HG03025 (cell line): ENCODE results near the gene CALHM4.
A peak's percentile ranks its signal among the peaks of the same experiment; 100 is the strongest.

ENCODE experiments used
- ATAC-seq: cut with Tn5 transposase; IDR thresholded peaks from one replicate; pipeline ENCODE4 v1.9.1; 2021; ENCODE audit warnings: mild to moderate bottlenecking, moderate library complexity; ENCODE audit not compliant: unreplicated experiment, low FRiP score

Gene CALHM4, protein sequence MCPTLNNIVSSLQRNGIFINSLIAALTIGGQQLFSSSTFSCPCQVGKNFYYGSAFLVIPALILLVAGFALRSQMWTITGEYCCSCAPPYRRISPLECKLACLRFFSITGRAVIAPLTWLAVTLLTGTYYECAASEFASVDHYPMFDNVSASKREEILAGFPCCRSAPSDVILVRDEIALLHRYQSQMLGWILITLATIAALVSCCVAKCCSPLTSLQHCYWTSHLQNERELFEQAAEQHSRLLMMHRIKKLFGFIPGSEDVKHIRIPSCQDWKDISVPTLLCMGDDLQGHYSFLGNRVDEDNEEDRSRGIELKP

DNA sequence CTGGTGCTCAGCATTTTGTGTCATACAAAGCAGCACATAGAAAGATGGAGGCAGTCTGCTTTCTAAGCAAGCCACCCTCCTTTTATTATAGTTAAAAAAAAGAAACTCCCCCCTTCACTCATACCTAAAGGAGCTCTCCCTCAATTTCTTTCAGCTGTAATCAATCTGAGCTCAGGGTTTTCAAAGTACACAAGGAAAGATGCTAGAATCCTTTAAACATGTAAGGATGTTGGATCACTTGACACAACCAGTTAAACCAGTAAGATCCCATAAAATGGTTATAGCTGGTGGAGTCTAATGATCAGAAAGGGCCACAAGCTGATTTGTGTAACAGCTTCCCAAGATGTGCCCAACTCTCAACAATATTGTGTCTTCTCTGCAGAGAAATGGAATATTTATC lies at the start of gene CALHM4:
CALHM4 (plus strand) TSS at position 301 of the 400 bp plus-strand sequence; CDS start at position 344, 43 bp downstream.
- ATAC-seq = no peak

DNA sequence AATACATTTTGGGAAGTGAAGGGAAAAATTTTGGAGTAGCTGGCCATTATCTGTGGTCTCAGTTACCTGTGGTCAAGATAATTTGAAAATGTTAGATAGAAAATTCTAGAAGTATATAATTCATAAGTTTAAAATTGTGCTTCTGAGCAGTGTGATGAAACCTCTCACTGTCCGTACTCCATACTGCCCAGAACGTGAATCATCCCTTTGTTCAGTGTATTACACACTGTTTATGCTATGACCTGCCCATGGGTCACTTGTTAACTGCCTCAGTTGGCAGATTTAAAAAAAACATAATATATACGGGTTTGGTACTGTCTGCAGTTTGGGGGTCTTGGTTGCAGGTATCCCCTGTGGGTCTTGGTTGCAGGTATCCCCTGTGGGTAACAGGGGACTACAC lies 46.2 kb upstream of the CALHM4 start:
- ATAC-seq = no peak

DNA sequence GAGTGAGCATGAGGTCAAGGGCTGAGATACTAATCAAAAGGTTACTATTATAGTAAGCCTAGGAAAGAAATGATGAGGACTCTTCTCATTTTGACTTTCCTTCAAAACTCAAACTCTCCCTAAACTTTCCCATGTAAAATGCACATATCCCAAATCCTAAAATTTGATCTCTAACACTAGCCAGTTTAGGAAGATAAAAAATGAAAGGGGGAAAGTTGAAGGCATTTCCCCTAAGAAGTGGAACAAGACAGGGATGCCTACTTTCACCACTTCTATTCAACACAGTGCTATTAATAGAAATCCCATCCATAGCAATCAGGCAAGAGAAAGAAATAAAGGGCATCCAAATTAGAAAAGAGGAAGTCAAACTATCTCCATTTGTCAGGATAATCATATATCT lies 45.0 kb upstream of the CALHM4 start:
- ATAC-seq = no peak

DNA sequence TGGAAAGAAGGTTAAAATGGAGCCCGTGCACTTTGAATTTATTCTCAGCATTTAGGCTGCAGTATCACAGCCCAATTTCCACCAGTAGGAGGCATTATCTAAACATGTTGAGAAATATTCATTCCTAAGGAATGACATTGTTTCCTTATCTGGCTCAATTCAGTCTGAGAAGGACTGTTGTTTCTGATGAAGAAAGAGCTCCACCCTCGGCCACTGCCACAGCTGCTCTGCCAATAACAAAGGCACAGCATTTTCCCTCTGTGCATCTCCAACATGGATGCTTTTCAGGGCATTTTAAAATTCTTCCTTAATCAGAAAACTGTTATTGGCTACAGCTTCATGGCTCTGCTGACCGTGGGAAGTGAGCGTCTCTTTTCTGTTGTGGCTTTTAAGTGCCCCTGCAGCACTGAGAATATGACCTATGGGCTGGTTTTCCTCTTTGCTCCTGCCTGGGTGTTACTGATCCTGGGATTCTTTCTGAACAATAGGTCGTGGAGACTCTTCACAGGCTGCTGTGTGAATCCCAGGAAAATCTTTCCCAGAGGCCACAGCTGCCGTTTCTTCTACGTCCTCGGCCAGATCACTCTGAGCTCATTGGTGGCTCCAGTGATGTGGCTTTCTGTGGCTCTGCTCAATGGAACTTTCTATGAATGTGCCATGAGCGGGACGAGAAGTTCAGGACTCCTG lies 42.0 kb upstream of the CALHM4 start, which contains the start of gene CALHM5:
CALHM5 (plus strand) TSS at position 216 of the 687 bp plus-strand sequence; CDS start at position 274, 58 bp downstream.
- no peak for ATAC-seq

DNA sequence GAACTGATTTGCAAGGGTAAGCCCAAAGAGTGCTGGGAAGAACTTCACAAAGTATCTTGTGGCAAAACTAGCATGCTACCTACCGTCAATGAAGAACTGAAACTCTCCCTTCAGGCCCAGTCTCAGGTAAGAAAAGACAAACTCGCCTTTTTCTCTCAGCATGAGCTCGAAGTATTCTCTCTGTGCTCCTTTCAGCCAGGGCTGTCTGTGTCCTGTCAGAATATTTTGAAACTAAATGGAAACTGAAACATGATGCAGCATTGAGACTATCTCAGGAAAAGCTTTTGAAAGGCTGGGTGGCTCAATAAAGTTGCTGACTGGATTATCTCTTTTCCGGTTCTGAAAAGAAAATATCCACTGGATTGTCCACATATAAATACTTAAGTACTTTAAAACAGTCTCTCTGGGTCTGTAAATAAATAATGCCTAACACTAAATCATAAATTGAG lies 41.4 kb upstream of the CALHM4 start:
- ATAC-seq = peak; percentile 94

DNA sequence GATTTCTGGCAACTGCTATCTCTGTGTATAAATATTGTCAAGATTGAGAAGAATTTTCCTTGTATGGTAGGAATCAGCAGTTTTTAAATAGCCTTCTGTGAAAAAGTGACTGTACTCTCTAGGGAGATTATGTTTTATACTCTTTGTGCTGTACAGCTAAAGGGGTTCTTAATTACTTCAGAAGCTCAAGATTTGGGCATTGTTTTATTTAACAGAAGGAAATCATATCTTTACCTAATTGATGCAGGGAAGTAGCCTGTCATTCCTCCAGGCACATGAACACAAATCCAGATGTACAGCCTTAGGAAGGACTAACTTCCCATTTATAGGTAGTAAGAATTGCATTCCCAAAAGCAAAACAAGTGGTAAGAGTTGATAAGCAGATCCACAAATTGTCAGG lies 40.8 kb upstream of the CALHM4 start:
- no peak for ATAC-seq

DNA sequence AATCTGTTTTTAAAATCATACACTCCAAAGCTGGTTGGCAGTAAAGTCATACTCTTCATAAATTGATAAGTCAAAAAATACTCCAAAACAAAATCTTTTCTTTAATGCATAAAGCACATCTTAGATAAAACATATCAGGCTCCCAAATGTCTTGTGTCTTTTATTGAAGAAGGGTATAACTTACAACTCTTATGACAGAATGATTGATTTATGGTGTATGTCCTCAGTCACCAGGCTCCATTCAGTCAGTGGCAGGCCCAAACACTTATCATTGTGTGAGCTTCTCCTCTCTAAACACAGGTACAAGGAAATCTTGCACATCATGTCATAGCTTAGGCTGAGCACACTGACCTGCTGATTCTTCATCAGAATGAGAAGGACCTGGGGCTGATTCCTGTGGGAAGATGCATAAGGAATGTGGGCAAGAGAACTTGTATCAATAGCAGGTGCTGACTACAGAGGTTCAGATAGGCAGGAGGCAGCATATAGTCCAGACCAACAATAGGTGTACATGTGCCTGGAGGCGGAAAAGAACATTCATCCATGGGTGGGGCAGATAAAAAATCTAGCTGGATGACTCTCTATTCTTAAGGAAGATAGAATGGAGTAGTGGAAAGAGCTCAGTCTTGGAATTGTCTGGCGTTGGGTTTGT lies 40.2 kb upstream of the CALHM4 start:
- no peak for ATAC-seq

DNA sequence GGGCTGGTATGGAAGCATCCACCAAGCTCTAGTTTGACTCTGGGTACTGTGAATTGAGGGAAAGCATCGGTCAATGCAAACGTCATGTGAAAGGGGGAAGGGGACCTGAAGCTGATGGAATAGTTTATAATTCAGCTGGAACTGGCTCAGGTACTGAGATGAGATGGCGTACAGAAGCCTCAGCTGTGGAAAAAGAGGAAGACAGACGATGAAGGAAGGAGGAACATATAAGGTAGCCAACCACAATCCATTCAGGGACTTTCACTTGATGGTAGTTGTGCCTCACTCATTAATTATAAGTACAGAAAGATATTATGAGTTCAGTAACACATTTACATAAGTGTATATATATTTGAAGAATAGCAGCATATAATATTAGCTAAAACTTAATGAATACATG lies 39.4 kb upstream of the CALHM4 start:
- no peak for ATAC-seq

DNA sequence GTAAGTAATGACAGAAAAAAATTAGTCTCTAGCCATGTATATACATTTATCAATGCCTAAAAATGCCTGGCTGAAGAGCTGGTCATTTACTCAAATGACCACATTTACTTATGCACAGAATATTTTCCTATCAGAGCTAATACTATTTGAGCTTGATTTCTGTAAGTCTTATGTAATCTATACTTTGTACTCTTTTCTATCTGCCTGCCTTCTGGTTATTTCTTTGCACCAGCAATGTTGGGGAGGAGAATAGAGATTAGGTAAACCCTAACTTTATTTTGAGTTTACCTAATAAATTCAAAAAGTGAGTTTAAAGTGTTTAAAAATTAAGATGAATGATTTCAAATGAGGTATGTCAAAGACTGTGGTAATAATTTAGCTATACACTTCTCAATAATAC lies 38.4 kb upstream of the CALHM4 start:
- no peak for ATAC-seq

DNA sequence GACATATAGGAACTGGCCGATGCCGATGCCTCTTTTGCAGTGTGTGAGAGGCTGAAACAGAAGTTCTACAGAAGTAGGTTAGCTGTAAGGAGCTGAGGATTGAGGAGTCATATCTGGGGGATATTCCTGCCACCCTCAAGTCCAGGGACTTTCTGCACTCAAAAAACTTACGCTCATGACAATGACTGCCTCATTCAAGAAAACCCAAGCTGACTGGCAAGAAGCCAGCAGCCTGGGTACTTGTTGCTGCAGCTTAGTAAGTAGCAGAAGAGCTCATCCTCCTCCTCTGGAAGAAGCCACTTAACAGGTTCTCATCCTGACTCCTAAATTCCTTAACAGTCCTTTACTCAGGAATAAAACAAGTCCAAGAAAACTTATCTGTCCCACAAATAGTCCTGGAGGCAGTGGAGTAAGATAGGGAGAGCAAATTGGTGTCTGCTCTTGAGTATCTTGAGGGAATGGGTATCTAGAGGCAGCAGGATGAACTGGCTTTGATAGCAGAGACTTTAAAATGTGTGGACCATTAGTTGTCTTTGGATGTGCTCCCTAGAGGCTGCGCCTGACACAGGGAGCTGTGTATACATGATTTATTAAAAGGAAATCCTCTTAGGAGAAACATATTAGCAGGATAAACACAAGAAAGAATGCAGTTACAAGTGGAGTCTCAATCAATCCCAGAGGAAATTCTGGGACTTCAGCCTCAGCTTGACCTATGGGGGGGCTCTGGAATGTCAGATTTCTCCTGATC lies 34.8 kb upstream of the CALHM4 start:
- no peak for ATAC-seq

DNA sequence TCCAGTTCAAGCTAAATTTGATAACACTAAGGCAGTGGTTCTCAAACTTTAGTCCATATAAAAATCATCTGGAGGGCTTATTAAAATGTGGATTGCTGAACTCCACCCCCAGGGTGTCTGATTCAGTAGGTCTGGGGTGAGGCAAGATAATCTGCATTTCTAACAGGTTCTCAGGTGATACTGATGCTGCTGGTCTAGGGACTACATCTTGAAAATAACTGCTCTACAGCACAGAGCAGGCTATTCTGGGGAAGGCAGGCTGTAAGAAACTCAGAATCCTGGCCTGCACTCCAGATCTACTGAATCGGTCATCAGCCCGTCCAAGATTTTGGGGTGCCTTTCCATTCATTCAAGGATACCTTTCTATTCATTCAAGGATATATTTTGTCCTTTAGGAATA lies 30.7 kb upstream of the CALHM4 start:
- ATAC-seq = no peak

DNA sequence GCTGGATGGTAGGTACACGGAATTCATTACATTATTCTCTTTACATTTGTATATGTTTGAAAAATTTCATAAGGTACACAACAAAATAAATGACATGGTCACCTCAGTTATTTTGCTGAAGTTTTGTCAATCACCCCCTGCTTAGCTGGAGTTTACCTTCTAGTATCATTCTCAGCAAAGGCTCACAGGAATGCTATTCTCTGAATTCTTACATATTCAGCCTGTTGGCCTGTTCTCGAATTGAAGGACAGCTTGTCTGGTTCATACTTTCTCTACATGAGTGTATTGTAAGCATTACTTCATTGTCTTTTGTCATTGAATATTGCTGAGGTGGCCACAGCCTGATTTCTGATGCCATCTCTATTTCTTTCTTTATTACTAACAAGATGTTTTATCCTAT lies 29.3 kb upstream of the CALHM4 start:
- ATAC-seq = no peak

DNA sequence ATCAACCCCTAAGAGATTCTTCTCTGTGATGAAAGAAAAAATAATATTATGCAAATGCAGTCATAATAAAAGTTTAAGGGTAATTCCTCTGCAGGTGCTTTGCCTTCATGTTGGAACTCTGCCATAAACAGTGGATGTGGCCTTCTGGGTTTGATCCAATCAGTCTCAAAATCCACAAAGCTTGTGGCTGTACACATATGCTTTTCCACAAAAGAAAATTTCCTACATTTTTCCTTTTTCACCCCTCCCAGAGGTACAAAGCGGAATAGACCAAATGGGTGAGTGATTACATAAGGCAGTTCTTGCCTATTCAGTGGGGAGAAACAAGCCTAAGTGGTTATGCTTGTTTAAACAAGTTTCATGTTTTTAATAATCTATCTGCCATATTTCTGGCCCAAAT lies 25.4 kb upstream of the CALHM4 start:
- ATAC-seq = no peak

DNA sequence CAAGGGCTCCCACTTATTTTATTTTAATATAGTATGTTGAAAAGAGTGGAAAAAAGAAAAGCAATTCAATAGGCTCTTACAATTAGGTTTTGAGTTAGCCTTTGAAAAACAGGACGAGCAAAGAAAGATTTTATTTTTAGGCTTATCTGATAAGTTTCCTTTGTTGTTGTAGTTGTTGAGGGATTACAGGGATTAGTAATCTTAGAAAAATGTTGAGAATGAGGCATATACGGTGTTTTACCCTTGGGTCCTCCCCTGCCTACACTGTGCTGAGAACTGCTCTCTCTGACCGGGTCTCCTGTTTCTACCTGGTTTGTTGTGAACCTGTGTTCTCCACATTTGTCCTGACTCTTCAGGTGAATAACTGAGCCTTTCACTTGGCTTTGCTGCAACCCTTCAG lies 24.8 kb upstream of the CALHM4 start:
- no peak for ATAC-seq

DNA sequence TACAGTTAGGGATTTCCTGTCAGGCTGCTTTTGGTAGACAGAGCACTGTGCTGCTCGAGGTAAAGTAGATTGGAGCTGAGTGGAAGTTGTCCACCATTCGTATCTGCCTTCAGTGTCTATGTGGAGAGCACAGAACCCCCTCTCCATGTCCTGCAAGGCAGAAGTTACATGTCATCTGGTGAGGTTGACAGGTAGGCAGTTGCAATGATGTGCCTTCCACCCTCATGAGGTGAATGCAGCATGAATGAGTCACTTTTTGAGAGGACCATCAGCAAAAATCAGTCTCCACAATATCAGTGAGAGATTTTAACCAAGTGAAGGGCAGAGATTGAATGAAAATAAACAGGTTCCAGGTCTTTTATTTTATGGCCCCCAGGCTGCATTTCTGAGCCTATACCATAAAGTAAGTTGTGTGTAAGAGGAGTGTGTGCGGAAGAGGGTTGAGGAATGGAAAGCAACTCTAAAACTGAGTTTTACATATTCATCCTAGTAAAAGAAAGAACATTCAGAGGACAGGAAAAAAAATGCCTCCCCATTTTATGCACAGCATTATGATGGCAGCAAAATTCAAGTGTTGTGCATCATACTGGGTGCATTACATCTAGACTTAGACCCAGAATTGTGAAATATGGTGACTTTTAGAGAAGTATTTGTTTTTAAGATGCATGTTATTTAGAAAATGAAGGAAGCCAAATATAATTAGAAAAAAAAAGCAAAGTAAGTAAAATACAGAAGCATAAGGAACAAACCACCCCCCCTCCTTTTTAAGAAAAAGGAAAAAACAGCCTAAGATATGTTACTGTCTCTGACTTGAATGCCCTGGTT lies 23.9 kb upstream of the CALHM4 start:
- no peak for ATAC-seq

DNA sequence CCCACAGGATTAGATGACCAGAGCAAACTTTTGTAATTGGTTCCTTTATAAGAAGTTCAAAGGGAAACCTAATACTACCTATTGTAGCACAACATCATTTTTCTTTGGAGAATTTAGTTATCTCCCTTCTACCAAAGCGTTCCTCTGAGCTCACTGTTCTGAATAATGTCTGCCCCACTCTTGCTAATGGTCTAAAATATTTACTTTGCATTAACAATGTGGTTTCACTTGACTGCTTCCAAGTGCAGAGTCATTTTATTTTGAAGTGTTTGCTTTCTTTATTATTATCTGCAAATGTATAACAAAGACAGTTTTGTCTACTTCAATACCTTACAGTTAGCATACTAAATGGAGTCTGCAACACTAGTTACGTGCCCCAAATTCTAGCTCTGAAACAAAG lies 23.1 kb upstream of the CALHM4 start:
- ATAC-seq = no peak

DNA sequence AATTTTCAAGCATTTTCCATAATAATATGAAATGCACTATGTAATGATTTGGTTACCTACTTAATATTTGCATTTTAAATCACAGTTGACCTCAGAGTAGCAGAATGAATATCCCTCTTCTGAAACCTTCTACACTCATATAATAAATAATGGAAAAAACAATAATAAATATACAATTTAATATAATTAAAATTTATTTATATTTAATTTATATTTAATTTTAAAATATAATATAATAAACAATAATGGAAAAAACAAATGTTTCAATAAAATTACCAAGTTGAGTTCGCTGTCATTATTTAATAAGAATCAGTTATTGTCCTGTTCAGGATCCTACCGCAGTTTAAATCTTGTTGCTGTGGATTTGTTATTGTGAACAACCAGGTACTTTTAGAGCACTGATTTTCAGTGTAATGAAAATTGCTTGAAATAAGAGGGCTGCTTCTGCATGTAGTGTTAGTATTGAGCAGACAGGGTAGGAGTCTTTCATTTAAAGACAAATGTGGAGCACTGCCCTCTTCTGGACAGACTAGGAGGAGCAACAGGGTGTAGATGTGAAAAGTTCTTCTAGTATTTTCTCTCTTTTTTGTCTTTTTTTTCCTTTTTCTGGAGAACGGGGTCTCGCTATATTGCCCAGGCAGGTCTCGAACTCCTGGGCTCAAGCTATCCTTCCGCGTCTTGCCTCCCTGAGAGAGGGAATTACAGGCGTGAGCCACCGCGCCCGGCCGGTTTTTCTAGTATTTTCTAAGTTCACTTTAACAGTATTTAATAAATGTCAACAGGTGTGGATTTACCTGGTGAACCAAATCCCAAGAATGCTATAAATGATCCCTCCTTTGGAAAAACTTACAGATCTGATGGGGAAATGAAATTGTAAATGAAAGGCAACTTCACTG lies 21.6 kb upstream of the CALHM4 start:
- no peak for ATAC-seq

DNA sequence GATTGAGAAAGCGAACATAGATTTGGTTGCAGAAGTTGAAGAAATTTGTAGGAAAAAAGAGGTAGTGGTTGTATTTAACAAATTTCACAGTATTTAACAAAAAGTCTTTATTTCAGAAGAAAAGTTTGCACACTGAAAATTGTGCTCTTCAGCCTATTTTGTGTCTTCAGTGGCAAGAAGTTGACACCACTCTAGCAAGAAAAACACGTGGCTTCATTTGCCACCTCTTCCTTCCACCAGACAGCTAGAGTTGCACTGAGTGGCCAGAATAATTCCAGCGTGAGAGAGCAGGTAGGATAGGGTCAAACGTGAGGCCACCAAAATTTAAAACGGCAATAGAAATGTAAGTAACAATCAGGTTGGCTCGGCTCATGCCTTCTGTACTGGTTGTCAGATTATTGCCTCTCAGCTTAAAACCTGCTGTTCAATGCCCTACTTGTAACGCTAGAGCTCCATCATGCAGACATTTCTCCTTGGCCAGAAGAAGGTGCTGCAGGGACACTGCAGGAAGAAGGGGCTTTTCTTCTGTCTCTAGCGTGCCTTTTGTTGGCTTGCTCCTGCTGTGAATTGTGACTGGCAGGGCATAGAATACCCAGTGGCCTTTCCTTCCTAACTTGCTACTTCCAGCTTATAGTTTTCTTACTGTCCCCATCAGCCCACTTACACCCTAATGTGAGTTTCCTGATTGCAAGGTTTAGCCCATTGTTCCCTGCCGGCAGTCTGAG lies 20.2 kb upstream of the CALHM4 start:
- no peak for ATAC-seq
